CMK (cell line): Measurements from ENCODE around the gene VANGL1.

ENCODE experiments used
- DNase-seq: peaks from one replicate; pipeline ENCODE4 v3.0.0-alpha.2; 2010; ENCODE audit warnings: low read depth

The VANGL1 gene

DNA sequence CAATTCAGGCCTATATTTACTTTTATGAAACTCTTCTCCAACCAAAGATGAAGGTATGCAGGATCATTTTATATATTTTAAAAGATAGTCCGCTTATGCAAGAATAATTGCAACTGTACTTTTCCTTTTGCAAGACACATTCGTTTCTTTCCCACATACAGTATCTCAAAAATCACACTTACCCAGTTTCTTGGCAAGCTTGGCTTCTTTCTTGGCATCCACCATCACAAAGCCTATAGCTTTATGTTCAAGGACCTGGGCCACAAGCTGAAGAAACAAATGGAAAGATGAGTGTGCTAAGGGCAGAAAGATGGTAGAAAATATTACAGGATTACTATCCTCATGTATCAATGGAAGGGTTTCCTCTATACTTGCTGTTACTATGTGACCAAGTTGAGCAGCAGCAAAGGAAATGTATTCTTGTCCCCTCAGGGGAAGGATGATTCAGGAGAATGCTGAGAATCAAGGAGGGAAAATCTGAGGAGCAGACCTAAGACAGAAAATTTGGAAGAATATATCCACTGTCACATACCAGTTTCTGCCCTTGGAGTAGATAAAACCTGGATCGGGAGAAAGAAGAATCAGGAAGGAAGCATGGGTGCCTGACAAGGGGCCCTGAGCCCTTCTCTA lies 103.0 kb downstream of the VANGL1 start:
- DNase-seq = no peak

- DNase-seq = no peak
Measured at GRCh38 chr1:115746021-115746690, 104.4 kb downstream of the VANGL1 start.
